GM21528 (cell line): Measurements from ENCODE around the gene CHST1.

ENCODE experiments used
- ATAC-seq: cut with Tn5 transposase; IDR thresholded peaks from one replicate; pipeline ENCODE4 v1.9.1; 2021; ENCODE audit warnings: mild to moderate bottlenecking, moderate library complexity; ENCODE audit not compliant: unreplicated experiment, low FRiP score

CHST1 gene, protein sequence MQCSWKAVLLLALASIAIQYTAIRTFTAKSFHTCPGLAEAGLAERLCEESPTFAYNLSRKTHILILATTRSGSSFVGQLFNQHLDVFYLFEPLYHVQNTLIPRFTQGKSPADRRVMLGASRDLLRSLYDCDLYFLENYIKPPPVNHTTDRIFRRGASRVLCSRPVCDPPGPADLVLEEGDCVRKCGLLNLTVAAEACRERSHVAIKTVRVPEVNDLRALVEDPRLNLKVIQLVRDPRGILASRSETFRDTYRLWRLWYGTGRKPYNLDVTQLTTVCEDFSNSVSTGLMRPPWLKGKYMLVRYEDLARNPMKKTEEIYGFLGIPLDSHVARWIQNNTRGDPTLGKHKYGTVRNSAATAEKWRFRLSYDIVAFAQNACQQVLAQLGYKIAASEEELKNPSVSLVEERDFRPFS

DNA sequence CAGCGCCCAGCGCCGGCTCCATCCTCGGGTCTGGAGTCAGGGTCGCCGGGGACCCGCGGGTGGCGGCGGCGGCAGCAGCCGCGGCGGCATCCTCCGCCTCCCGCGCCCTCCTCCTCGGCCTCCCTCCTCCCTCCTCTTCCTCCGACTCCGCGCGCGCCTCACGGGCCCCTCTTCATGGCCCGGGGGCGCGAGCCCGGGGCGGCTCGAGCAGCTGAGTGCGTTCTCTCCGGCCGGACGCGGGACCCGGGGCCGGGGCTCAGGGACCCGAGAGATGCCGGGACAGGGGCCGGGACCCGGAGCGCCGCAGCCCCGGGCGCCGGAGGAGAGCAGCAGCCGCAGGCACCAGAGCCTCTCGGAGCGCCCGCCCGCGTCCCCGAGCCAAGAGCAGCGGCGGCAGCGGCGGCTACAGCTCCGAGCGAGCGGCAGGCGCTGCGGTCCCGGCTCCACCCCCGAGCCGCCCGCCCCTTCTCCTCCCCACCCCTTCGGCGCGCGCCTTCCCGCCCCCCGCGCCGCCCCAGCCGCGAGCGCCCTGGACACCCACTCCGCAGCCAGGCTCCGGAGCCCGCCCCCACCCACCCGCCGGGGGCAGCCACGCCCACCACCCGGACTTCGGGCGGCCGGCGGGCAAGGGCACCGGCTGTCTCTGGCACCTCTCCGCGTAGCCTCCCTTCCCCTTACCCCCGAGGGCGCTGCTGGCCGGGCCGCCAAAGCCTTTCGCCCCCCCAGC lies at the start of gene CHST1:
CHST1 (minus strand) TSS at position 417 of the 727 bp plus-strand sequence. CDS start 14,699 bp downstream, outside the sequence.
- ATAC-seq: no peak

DNA sequence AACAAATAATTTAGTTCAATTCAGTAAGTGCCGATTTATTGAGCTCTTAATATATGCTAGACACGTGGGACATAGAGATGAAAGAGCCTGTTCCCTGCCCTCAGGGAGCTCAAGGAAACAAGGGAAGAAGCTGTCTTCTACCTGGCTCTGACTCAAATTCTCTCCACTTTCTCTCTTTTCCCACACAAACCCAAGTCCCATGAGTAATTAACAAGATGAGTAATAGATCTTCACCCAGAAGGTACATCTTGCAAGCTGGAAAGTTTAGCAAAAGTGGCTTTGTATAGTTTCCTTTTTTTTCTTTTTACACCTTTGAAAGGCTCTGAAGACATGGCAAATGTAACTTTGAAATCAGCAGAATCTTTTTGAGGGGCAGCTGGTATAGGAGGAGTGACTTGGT lies 48.2 kb upstream of the CHST1 start:
- ATAC-seq: no peak

DNA sequence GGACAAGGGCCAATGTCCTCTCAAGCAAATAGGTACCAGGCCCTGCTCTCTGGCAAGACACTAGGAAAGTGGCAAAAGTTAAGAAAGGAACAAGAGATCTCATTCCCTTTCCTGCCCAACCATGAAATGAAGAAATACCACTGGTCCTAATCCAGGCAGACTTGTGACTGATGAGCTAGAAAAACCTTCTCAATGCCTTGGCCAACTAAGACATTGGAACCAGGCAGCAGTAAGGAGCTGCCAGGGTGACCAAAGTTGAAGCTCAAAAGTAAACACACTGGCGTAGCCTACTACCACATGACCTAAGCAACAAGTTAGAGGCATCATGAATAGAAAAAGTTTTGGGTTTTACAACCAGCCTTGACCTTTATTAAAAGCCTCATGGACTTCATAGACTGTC lies 45.1 kb upstream of the CHST1 start:
- no peak for ATAC-seq

DNA sequence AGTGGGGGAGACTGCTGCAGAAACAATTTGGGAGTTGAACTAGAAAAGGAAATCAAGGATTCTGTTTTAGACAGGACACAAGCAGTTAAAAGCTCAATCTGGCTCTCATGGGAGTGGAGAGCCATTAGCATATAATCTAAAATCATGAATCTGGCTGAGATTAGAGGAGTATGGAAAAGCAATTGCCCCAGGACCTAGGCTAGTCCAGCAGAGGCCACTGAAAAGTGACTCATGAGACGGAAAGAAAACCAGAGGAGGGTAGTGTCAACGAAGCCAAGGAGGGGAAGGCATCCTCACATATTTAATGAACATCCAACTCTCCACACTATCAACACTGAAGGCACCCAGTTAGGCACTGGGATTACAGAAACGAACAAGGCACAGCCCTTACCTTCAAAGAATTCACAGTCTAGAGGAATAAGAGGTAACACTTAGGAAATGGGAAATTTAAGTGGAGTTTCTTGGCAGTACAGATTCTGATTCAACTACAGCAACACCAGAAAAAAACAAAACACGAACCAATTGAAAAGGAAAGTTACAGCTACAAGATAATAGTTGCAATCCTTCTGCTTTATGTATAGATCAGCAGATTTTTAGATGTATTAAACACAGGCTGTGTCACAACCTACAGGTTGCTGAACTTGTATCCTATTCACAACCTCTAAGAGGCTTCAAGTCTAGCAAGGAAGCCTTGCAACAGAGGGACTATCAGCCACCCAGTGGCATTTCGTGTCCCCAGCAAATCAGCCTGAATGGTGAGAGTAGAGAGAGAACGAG lies 43.7 kb upstream of the CHST1 start:
- no peak for ATAC-seq

DNA sequence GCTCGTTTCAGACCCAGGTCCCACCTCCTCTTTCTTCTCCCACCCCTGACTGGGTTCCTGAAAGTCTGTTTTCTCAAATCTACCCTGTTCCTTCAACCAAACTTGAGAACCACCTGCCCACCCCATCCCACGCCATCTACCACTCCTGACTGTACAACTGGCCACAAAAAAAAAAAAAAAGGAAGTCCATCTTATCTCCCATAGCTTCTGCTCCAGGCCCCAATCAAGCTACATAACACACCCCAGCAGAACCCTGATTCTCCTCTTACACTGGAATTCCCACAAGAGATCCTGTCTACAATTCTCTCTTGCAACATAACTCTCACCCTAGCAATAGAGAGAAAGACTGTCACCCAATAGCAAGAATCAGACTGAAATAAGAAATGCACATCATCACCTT lies 39.2 kb upstream of the CHST1 start:
- no peak for ATAC-seq

DNA sequence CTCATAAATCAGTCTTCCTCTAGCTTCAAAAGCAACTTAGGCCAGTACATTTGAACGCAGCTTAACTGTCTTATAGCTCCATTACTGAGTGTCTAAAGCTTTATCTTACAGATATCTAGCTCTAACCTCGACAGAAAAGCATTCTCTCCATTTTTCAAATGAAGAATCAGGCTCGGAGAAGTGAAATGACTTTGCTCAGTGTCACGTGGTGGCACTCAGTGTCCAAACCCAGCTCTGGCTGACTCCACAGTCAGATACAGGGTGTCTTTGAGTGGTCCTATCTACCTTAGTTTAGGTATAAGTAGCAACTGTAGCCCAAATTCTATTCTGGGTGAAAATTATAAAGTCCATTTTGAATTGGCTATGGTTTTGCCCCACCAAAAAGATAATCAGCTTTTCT lies 38.7 kb upstream of the CHST1 start:
- no peak for ATAC-seq

DNA sequence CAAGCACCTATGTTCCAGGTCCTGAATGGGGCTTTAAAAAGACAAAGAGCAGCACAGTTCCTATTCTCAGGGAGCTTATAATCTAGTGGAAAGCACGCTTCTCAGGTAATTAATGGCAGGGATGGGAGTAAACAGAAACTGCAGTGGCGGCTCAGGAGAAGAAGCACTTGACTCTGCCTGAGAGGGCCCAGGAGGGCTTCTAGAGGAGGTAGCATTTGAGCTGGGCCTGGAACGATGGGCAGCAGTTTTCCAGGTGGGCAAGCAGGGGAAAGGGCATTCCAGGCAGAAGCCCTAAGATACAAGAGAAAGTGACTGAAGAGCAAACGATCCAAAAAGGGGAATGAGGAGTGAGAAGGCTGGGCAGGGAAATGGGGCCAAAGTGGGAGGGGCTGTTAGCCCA lies 37.1 kb upstream of the CHST1 start:
- no peak for ATAC-seq

DNA sequence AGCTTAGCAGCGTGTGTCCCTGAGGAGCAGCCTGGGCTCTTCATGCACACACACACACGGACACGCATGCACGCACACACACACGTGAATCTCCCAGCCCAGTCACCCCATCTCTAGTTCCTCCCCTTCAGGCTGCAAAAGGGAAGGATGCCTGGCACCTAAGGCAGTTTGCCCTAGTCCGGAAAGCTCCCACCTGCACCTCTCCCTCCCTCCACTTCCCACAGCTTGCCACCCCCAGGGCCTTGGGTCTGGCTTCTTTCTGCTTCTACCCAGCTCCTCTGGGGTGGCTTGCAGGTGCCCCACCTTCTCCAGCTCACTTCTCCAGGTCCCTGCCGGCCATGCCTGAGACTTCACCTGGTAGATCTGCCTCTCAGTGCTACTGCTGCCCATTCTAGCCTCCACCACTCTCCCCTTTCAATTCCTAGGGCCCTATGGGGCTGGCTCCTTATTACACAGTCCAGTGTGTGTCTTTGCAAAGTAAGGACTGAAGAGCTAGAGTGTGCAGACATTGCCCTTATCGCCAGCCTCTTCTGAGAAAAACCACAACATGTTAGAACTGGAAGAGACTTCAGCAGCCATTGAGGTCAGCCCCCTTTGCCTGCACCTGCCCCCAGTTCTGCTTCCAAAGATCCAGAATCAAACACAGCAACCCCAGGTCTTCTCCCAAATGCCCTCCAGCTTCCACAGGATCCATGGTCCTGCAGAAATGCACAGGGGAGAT lies 33.5 kb upstream of the CHST1 start:
- ATAC-seq: no peak

DNA sequence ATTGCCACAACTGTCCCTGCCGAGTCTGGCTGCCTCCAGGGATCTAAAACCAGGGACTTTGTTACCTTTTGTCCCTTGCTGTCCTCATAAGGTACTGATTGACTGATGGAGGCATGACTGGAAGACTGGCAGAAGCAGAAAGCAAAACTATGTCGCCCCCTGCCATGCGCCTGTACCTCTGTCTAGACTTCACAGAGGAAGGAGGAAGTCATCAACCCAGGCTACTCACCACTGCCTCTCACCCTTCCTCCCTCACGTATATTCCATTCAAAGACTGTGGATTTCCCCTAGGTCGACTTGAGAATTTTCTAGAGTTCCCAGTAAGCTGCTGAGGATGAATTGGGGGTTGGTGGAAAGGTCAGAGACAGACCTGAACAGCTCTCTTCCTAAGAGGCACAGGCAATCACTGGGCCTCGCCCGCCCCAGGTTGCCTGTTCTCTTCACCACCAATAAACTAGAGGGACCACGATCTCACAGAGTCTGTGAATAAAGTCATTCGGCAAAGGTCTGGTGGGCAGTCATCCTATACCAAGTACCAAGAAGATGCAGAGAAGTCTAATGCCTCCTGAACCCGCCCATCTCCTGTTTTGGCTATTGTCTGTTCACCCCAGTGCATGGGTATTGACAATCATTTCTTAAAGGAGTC lies 27.5 kb upstream of the CHST1 start:
- no peak for ATAC-seq

DNA sequence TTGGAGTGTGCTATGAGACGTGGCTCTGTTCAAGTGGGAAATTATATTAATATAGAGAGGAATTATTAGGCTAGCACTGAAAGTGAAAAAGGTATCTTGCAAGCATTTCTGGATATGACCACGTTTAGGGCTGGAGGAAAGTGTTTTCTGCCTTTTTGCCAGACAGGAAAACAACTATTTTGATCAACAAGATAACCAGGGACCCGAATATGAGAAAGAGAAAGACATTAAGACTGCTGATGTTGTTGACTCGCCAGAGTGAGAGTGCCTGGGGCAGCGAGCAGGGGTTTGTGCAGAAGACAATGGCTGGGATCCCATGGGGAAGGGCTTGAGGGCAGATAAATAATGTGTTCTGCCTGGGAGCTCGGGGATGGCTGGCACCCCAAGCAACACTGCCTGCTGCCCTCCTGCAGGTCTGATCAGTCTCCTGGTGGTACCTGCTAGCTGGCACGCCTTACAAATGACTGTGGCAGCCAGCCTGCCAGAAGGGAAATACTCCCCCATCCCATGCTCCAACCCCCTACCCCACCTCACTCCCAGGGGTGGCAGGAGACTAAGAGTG lies 23.1 kb upstream of the CHST1 start:
- no peak for ATAC-seq

DNA sequence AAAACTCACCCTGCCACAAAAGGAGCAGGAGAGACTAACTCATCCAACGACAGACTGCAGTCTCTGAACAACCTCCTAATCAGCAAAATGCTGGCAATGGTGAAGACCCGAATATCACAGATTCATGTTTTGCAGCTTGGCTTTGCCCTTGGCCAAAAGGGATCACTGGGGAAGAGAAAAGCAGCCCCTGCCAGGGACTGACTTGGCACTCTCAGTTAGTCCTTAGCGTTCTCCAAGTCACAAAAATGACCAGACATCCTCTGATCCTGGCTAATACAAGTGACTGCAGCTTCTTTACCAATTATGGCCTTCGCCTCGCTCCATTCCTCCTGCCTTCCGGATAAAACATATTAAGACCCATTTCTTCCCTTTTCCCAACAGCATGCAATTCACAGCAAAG lies 22.4 kb upstream of the CHST1 start:
- no peak for ATAC-seq

DNA sequence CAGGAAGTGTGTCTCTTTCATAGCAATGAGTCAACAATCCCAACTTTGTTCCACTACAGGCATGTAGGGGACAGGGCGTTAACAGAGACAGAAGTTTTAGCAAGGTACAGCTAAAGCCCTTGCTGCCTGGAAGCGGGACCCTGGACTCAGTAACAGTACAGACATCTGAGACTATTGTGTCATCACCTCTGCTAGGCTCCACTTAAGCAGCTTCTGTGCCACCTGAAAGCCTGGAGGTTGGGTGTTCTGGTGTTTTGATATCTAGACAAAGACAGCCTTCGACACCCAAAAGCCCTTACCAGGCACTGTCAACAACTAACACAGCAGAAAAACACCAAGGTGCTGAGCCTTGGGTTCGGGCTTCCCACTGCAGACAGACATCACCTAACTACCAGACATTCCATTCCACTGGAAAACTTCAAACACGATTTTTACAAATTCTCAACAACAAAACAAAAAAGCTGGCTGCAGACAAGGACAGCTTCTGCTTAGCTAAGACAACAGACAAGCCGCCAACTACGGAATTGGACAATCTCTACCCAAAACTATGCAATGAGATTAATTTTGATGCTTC lies 20.6 kb upstream of the CHST1 start:
- no peak for ATAC-seq

DNA sequence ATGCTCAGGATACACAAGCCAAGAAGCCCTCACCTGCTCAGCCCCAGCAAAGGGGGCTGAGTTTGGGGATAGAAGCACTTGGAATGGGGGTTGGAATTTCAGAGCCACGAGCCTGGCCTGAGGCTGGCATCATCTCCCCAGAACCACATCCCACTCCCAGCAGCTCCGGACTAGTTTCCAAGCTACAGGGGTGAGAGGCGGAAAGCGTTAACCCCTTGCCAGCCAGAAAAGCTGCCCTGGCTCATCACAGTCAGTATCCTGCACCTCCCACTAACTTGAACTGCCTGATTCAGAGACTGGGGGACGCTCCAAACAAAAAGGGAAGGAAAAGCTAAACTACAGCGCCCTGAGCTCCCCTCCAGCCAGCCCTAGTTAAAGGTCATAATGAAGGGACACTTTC lies 19.0 kb upstream of the CHST1 start:
- ATAC-seq: no peak

DNA sequence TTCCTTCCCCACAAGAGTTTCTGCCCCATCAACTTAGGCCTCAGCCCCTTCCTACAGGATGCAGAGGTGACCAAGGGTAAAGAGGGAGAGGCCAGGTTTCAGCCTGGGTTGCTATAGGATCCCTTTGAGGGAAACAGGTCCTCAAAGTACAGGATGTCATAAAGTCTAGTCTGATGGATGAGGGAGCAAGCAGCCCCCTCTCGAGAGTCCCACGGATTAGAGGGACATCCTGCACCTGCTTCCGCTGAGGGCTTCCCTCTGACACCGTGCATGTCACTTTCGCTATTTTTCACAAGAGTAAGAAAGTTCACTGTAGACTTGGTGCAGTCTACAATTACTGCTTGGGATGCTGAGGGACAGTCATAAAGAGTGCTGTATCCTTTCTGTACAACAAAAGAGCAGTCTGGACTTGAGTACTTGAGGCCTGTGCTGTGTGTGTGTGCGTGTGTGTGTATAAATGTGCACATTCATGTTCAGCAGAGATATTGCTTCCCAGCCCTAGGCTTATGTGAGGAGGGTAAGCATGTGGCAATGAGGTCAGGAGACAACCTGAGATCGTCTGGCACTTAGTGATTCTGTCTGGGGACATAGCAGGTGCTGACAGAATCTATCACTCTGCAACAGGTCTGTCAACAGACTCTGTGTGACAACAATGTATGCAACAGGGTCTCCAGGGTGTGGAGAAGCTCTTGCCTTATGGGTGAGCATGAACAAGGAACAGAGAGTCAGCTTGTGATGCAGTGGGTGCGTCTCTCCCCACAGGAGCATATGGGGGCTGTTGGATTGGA lies 18.0 kb upstream of the CHST1 start:
- no peak for ATAC-seq

DNA sequence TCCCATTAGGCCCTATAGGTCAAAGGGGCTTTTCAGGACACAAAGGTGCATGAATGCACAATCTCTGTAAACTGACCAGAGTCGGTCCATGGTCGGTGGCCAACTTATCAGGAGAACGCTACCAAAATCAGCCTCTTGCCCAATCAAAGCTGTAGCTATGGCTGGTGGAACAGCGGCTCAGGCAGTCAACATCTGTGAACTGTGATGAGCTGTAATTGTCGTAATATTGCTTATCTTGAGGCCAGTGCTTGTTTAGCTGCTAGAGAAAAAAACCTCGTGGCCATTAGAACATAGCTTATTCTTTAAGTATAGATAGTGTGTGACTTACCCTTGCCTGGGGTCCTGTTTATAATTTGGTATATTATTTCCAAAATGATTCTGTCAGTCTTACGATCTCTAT lies 14.4 kb upstream of the CHST1 start:
- ATAC-seq: no peak

DNA sequence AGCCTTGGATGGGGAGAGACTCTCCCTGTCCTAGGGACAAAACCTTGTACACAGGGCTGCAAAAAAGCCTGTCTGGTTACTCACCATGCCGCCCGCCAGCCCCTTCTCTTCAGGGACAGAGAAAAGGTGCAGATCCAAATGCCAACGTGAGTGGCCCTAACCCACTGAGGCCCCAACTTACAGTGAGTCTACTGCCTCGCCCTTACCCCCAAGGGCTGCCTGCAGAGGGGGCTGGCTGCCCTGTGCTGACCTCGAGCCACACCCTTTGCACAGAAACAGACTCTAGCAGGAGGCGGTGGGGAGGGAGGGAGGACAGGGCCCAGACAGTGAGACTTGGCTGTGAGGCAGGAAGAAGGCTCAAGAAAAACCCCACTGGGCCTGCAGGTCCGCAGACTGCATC lies 13.6 kb upstream of the CHST1 start:
- no peak for ATAC-seq

DNA sequence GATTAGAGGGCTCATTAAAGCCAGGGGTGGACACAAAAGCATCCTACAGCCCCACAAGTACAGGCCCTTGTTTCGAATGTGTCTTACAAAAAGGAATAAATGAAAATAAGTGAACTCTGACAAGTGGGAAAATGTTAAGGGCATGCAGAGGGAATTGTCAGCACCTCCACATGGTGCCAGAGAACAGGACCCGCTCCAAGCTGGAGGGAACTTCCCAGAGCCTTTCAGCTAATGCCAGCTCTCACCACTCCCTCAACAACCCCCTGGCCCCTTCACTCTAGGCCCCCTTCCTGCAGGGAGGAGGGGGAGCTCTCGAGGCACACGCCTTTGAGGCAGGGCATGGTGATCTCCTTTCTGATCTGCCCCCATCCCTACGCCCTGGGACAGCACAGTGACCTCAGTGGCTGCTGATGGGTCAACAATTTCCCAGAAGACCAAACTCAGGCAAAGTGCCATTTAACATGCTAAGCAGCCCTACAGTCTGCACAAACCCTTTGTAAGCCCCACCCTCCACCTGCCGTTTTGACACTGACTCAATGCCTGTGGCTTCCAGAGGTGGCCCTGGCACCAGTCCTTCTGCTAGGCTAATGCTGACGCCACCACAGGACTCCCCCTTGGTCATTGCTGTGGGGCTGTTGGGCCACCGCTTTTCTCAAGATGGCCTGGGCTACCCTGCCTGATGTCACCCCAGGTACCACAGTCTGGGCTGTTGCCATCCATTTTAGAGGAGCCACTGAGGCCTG lies 12.5 kb upstream of the CHST1 start:
- ATAC-seq: no peak

DNA sequence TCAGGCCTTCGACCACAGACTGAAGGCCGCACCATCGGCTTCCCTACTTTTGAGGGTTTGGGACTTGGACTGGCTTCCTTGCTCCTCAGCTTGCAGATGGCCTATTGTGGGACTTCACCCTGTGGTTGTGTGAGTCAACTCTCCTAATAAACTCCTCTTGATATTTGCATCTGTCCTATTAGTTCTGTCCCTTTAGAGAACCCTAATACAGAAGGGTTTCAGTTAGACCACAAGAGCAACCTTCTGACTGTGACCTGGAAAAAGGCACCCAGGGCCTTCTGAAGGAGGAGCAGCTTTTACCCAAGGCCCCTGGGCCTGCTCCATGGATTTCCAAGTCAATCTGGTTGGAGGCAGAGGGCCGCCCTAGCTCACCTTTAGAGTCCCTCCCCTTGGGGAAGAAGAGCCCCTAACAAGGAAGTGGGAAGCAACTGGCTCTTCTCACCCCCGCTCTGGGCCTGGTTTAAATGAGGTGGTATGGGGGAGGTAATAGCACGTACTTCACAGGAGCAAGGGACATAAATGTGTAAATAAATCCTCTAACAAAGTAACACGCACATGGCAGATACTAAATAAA lies 11.2 kb upstream of the CHST1 start:
- ATAC-seq: no peak
